WTC11 (cell line): ENCODE data around the gene DISC1.

Experiments used
- ATF2 ChIP-seq: sonication (generic); formaldehyde crosslinking; IDR thresholded peaks from 2 replicates; pipeline ENCODE4 v1.8.1; 2022; ENCODE audit warnings: low read depth, missing genetic modification reagents, borderline replicate concordance
- ATF6 ChIP-seq: sonication (generic); formaldehyde crosslinking; IDR thresholded peaks from 2 replicates; pipeline ENCODE4 v1.8.1; 2023; ENCODE audit warnings: mild to moderate bottlenecking, missing genetic modification reagents
- CTCF ChIP-seq: fragments of 200-600 bp; IDR thresholded peaks from 2 replicates; pipeline ENCODE4 v1.8.0; 2022; ENCODE audit warnings: antibody characterized with exemption
- JUN ChIP-seq: sonication (generic); formaldehyde crosslinking; IDR thresholded peaks from 2 replicates; pipeline ENCODE4 v1.8.0; 2023; ENCODE audit warnings: mild to moderate bottlenecking, missing genetic modification reagents
- KAT7 ChIP-seq: sonication (generic); formaldehyde crosslinking; IDR thresholded peaks from 2 replicates; pipeline ENCODE4 v1.8.1; 2023; ENCODE audit warnings: missing genetic modification reagents, mild to moderate bottlenecking, borderline replicate concordance
- MAX ChIP-seq: sonication (generic); formaldehyde crosslinking; IDR thresholded peaks from 2 replicates; pipeline ENCODE4 v1.8.0; 2022; ENCODE audit warnings: mild to moderate bottlenecking, missing genetic modification reagents
- RORB ChIP-seq: fragments of 250-450 bp; sonication (Bioruptor Pico); IDR thresholded peaks from 2 replicates; pipeline ENCODE4 v1.9.0; 2021; ENCODE audit warnings: mild to moderate bottlenecking
- SMAD4 ChIP-seq: sonication (generic); formaldehyde crosslinking; IDR thresholded peaks from 2 replicates; pipeline ENCODE4 v1.8.0; 2022; ENCODE audit warnings: mild to moderate bottlenecking, missing genetic modification reagents
- TCF7 ChIP-seq: sonication (generic); formaldehyde crosslinking; IDR thresholded peaks from 2 replicates; pipeline ENCODE4 v1.8.0; 2022; ENCODE audit warnings: mild to moderate bottlenecking, low read depth, missing genetic modification reagents, moderate library complexity
- TP53 ChIP-seq: sonication (generic); formaldehyde crosslinking; IDR thresholded peaks from 2 replicates; pipeline ENCODE4 v1.8.1; 2023; ENCODE audit warnings: mild to moderate bottlenecking, missing genetic modification reagents
- USF2 ChIP-seq: sonication (generic); formaldehyde crosslinking; IDR thresholded peaks from 2 replicates; pipeline ENCODE4 v1.8.1; 2023; ENCODE audit warnings: mild to moderate bottlenecking, missing genetic modification reagents, moderate library complexity

- TF ChIP-seq JUN: no peak
- TF ChIP-seq SMAD4 (CRISPR knock-in tag): no peak
- TF ChIP-seq KAT7 (CRISPR knock-in tag): no peak
- no peak for TF ChIP-seq CTCF
- TF ChIP-seq ATF6 (CRISPR knock-in tag): no peak
- TF ChIP-seq MAX (CRISPR knock-in tag): no peak
- no peak for TF ChIP-seq TCF7 (CRISPR knock-in tag)
- TF ChIP-seq USF2 (CRISPR knock-in tag): no peak
- no peak for TF ChIP-seq ATF2 (CRISPR knock-in tag)
- TF ChIP-seq TP53: no peak
- TF ChIP-seq RORB (CRISPR knock-in tag): no peak
Measured at GRCh38 chr1:231964961-231965360, 338.4 kb downstream of the DISC1 start.
